ENCODE results near the gene IQGAP2.

Gene IQGAP2

DNA sequence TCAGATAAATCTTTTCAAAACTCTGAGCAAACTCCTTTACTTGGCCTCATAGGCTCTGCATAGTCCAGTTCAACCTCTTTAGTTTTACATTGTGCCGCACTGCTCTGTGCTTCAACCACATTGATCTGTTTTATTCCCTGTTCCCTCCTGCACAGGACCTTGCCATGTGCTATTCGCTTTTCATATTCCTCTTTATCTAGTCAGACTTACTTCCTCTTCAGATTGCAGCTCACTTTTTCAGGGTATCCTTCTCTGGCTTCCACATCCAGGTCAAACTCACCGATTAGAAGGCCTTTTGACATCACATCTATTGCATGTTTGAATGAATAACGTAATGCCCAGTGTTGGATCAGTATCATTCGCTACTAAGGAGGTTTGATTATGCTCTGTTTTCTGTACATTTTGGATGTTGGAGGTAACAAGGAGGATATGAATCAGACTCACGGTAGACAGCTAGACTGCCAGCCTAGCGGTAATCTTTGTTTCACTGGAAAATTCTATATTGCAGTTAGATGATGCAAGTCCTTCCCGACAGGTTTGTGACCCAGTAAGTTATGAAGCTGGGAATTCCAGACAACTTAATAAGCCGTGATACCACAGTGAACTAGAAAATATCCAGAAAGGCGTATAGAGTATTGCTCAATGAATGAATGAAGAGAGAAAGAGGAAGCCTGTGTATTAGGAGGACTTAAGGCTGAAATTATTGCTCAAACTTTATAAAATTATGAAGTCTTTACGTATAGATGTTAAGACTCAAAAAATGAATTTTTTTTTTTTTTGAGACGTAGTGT lies 65.7 kb downstream of the IQGAP2 start:
- Histone ChIP-seq H3K27ac (no peak overlapping the region), H3K36me3 (replicated peaks) (no peaks in the 10 kb centered on the region), H3K27me3 (replicated peaks) (no peaks in the 10 kb centered on the region), H3K4me3 (ENCODE audit: low read depth, low read length) (no peak overlapping the region)
- in situ Hi-C loops (cut with HindIII; ENCODE audit: low pct_ligation_motif_present, low sequenced_read_pairs) = no loop called here
- DNase-seq = no peak
- TF ChIP-seq, protein P1, sequence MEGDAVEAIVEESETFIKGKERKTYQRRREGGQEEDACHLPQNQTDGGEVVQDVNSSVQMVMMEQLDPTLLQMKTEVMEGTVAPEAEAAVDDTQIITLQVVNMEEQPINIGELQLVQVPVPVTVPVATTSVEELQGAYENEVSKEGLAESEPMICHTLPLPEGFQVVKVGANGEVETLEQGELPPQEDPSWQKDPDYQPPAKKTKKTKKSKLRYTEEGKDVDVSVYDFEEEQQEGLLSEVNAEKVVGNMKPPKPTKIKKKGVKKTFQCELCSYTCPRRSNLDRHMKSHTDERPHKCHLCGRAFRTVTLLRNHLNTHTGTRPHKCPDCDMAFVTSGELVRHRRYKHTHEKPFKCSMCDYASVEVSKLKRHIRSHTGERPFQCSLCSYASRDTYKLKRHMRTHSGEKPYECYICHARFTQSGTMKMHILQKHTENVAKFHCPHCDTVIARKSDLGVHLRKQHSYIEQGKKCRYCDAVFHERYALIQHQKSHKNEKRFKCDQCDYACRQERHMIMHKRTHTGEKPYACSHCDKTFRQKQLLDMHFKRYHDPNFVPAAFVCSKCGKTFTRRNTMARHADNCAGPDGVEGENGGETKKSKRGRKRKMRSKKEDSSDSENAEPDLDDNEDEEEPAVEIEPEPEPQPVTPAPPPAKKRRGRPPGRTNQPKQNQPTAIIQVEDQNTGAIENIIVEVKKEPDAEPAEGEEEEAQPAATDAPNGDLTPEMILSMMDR (IDR thresholded peaks at IDR 0.05; ENCODE audit: low read depth, low read length, missing control alignments) = no peak

DNA sequence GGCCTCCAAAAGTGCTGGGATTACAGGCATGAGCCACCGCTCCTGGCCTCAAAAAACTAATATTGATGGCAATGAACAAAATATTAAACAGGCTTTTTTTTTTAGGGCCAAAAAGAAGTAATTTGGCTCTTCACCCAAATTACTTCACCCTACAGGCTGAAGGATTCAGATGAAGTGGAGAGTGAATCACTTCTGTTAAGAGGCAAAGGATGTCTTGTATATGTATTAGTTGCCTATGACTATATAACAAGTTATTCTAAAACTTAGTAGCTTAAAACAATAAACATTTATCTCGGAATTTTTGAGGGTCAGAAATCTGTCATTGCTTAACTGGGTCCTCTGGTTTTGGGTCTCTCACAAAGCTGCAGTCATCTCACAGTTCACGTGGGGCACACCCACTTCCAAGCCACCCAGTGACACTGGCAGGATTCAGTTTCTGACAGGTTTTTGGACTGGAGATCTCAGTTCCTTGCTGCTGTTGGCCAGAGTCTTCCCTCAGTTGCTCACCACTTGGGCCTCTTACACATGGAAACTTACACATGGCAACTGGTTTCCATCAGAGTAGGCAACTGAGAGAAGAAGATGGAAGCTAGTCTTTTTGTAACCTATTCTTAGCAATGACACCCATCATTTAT lies 66.7 kb downstream of the IQGAP2 start:
- TF ChIP-seq, protein P1 (IDR thresholded peaks at IDR 0.05; ENCODE audit: low read depth, low read length, missing control alignments) = no peak
- H3K27ac ChIP-seq = no peak overlapping the region
- H3K27me3 ChIP-seq (replicated peaks) = no peaks in the 10 kb centered on the region
- DNase-seq = no peak
- H3K36me3 ChIP-seq (replicated peaks) = no peaks in the 10 kb centered on the region
- in situ Hi-C loops (cut with HindIII; ENCODE audit: low pct_ligation_motif_present, low sequenced_read_pairs) = no loop called here
- no peak overlapping the region for H3K4me3 ChIP-seq (ENCODE audit: low read depth, low read length)

DNA sequence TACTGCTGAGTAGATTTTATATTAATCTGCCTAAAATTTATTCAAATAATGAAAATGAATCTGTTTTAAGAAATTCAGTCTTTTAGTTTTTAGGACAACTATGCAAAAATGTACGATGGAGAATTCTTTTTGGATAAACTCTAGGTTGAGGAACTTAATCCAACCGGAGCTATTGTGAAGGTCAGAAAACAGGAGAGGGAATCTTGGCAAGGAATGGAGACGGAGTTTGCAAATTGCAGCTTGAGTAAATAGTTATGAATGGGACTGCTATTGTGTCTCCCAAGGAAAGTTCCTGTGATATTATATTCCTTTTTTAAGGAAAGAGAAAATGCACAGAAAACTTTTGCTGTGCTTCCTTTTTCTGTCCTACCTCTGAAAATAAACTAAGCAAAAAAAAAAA lies 67.9 kb downstream of the IQGAP2 start:
- no peak overlapping the region for H3K4me3 ChIP-seq (ENCODE audit: low read depth, low read length)
- no peak overlapping the region for H3K27ac ChIP-seq
- no peaks in the 10 kb centered on the region for H3K27me3 ChIP-seq (replicated peaks)

DNA sequence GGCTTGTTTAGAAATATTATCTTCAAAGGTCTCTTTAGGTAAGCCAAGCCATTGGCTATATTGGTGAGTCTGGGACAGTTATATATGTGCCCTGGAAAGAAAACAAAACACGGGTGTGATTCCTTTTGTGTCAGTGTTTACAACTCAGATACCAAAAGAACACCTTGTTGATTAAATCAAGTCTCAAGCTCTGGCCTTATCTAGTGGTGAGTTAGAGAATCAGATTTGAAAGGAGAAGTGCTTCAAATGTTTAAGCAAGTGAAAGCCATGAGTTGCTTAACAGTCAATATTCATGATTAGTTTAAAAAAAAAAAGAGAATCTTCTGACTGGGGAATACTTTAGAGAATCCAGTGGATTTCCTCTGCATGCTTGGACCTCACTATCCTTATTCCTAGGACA lies 68.3 kb downstream of the IQGAP2 start:
- Histone ChIP-seq H3K4me3 (ENCODE audit: low read depth, low read length) (no peak overlapping the region), H3K36me3 (replicated peaks) (no peaks in the 10 kb centered on the region), H3K27ac (no peak overlapping the region), H3K27me3 (replicated peaks) (no peaks in the 10 kb centered on the region)
- in situ Hi-C loops (cut with HindIII; ENCODE audit: low pct_ligation_motif_present, low sequenced_read_pairs) = no loop called here
- TF ChIP-seq, protein P1 (IDR thresholded peaks at IDR 0.05; ENCODE audit: low read depth, low read length, missing control alignments) = no peak
- no peak for DNase-seq

More for the DNA sequence above, 67.9 kb downstream of the IQGAP2 start:
- TF ChIP-seq, protein P1 (IDR thresholded peaks at IDR 0.05; ENCODE audit: low read depth, low read length, missing control alignments) = no peak
- no peak for DNase-seq
- in situ Hi-C loops (cut with HindIII; ENCODE audit: low pct_ligation_motif_present, low sequenced_read_pairs) = no loop called here
- H3K36me3 ChIP-seq (replicated peaks) = no peaks in the 10 kb centered on the region

DNA sequence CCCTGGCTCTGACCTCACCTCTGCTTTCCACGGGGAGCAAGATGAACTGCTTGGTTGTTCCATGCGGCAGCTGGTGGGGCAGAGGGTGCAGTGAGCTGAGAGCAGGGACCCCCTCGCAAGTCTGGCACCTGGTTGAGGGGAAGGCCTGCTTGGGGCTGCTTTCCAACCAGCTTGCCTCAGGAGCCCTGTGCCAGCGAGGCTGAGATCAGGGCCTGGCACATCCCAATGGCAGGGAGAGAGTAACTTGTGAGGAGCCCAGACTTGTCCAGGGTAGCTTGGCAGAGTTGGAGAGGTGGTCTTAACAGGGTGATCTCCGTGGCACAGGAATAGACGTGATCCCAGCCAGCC lies 68.9 kb downstream of the IQGAP2 start:
- Histone ChIP-seq H3K27ac (no peak overlapping the region), H3K36me3 (replicated peaks) (no peaks in the 10 kb centered on the region), H3K27me3 (replicated peaks) (no peaks in the 10 kb centered on the region), H3K4me3 (ENCODE audit: low read depth, low read length) (no peak overlapping the region)
- TF ChIP-seq, protein P1 (IDR thresholded peaks at IDR 0.05; ENCODE audit: low read depth, low read length, missing control alignments) = no peak
- DNase-seq = no peak
- in situ Hi-C loops (cut with HindIII; ENCODE audit: low pct_ligation_motif_present, low sequenced_read_pairs) = no loop called here

All from brain microvascular endothelial cell (primary cell).